GM21390 (cell line): ENCODE data around the gene PTTG1IP.

ENCODE experiments used
- ATAC-seq: cut with Tn5 transposase; IDR thresholded peaks from one replicate; pipeline ENCODE4 v1.9.1; 2021; ENCODE audit not compliant: unreplicated experiment

Gene PTTG1IP

DNA sequence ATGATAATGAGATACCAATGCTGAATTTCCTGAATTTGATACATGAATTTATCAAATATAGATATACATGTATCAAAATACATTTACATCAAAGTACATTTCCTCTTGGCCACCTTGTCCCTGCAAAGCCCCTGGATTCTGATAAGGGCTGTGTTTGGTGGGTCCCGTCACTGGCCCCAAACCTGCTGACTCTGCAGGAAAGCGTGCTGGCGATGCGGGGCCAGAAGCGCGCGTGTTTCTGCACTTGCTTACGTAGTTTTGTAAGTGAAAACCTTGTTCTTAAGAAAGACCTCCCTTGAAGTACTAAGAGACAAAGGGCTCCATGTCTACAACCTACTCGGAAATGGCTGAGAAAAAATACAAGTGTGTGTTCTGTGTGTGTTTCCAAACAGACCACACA, 36.2 kb upstream of the PTTG1IP start:
- no peak for ATAC-seq

DNA sequence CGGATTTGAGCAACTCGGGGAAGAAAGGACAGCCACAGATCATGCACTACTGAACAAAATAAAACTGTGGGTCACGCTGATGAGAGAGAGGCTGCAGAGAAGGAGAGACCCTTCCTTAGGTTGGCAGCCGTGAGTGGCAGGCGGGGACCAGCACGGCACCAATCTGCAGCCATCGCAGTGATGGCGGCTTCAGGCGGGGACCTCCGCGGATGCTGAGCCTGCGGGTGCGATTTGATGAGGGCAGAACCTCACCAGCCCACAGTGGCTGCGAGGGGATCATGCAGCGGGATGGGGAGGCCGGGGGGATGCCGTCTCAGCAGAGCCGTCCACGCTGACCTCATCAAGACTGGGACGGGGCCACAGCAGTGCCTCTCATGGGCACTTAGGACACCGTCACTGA, 35.4 kb upstream of the PTTG1IP start:
- ATAC-seq, result no peak

DNA sequence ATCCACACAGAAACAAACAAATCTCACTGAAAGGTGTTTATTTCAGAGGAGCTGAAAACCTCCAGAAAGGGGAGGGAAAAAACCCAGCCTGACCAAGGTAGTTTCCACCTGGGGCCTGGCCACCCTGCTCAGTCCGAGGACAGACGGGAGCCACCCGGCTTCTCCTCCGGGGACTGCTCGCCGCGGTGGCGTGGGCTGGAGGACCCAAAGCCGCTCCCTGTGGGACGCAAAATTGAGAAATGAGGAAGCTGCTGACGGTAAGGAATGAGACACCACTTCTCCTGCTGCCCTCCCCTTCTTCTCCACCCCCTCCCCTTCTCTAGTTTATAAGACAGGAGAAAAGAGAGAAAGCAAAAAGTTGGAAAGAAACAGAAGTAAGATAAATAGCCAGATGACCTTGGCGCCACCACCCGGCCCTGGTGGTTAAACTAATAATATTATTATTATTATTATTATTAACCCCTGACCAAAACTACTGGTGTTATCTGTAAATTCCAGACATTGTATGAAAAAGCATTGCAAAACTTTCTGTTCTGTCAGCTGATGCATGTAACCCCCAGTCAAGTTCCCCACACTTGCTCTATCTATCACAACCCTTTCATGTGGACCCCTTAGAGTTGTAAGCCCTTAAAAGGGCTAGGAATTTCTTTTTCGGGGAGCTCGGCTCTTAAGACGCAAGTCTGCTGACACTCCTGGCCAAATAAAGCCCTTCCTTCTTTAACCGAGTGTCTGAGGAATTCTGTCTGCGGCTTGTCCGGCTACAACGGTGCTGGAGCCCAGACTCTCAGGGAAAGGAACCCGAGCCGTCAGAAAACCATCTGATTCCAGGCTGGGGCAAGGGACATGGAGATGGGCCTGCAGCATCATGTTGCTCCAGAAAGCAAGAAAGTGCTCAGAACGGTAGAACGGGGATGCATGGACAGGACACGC, 34.7 kb upstream of the PTTG1IP start:
- no peak for ATAC-seq

DNA sequence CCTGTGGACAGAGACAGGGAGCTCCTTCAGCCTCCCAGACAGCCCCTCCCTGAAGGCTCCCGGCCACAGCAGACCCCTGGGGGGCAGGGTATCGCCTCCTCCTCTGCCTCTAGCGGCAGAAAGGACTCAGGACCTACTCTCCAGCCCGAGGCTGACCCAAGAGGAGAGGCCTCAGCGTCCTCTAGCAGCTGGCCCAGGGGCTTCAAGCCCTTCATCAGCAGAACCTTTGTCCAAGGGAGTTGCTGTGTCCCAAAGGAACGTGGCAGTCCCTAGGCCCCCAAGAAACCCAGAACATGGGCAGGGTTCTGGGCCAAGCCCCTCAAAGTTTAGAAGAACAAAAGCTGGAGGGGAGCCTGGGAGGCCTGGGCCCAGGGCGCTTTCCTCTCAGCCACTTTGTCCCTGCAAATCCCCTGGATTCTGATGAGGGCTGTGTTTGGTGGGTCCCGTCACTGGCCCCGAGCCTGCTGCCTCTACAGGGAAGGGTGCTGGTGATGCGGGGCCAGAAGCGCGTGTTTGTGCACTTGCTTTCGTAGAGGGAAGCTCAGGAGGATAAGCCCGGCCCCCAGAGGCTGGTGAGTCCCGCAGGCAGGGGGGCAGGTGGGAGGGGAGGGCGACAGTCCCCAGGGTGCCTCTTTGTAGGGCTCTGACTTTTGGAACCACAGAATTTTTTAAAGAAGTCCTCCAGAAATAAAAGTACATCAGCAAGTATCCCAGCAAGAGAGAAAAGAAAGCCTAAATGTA, 33.9 kb upstream of the PTTG1IP start:
- no peak for ATAC-seq

DNA sequence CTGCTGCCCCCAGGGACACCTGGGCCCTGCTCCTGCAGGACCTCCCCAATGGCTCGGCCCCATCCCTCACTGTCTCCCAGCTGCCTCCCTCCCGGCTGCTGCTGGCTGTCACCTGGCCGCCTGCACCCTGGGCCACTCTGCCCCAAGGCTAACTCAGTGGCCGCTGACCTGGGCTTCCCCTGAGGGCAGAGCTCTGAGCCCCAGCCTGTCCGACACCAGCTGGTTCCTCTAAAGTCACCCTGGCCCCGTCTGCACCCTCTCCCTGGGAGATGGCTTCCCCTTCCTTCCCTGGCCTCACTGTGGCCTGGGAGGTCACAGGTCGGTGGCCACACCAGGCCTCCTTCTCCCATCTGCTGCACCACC, 32.2 kb upstream of the PTTG1IP start:
- ATAC-seq, result no peak

DNA sequence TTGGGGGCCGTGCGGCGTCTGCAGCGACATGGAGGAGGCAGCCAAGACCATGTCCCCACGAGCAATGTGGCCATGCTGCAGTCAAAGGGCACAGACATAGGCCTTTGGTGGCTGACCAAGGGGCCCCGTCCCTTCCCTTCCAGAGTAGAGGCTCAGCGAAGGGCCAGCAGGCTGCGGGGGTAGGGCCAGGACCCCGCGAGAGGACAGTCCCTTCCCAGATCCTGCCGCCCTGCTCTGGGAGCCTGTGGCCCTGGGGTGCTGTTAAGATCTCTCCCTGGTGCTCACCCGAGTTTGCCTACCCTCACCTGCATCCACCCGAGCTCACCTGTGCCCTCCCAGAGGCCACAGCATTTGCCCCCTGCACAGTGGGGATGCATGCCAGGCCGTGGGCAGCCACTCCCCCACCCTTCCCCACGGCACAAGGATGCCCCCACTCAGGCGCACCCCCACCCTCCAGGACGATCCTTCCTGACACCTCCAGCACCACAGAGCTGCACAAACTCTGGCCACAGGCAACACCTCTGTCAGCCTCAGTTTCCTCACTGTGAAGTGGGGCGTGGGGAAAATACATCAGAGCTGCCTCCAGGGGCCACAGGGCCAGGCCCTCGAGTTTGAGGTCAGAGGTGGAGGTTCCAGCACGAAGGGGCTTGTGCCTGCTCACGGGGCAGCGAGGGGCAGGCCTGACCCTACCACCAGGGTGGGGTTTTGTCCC, 31.7 kb upstream of the PTTG1IP start:
- no peak for ATAC-seq

DNA sequence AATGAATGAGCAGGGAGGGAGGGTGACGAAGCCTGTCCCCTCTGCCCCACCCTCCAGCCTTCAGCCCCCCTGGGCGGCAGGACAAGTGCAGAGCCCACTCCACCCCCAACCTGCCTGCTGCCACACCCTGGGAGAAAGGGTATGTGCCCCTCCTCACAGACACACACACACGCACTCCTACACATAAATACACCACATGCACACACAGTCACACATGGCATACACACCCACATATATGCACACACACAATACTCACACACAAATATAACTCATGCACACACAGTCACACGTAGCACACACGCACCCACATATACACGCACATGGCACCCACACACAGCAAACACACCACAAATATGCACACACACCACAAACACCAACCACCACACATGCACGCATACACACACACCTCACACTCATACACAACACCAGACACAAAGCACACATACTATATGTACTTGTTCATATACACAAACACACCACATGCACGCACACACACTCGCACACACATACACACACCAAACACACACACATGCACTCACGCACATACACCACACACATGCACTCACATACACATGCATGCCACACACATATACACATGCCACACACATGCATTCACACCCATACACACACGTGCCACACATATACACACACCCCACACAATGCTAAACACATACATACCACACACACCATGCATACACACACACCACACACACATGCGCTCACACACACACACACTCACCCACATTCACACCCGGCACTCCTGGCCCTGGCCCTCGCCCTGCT, 30.8 kb upstream of the PTTG1IP start:
- ATAC-seq, result no peak

DNA sequence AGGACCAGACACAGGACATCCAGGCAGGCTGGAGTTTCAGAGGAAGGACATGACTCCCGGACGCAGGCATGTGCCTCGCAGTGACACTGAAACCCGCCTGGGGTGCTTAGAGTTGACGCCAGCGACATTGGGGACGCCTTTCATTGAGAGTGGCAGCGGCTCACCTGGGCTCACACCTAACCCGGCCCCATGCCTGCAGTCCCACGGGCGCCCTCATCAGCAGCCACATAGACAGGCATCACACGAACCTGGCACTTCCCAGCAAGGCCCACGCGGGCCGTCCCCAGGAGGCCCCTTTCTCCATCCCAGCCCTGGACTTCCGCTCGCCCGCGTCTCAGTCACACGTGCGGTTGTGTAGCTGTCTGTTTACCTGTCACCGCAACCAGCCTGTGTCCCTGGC, 30.2 kb upstream of the PTTG1IP start:
- ATAC-seq, result no peak

DNA sequence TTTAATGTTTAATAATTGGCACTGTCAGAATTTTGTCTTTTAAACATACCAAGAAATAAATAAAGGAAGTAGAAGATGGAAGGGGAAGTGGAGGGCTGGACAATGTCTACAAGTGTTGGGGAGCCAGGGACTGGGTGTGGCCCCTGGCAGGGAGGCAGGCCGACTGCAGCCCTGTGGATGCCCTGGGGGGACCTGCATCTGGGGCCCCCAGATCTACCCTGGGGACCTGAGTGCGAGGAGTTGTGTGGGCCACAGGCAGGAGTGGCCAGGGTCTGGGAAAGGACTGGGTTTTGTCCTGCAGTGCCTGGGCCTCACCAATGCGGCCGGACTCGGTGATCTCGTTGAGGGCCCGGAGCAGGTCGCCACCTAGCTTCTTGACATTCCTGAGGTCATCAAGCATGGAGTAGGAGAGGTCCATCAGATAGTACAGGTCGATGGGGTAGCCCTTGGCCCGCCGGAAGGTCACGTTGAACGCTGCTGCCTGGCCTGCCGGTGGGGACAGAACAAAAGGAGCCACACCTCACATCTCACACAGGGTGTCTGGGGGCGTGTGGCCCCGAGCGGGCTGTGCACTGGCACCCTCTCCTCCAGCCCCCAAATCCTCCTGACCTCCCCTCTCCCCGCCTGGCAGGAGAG, 29.7 kb upstream of the PTTG1IP start:
- no peak for ATAC-seq

DNA sequence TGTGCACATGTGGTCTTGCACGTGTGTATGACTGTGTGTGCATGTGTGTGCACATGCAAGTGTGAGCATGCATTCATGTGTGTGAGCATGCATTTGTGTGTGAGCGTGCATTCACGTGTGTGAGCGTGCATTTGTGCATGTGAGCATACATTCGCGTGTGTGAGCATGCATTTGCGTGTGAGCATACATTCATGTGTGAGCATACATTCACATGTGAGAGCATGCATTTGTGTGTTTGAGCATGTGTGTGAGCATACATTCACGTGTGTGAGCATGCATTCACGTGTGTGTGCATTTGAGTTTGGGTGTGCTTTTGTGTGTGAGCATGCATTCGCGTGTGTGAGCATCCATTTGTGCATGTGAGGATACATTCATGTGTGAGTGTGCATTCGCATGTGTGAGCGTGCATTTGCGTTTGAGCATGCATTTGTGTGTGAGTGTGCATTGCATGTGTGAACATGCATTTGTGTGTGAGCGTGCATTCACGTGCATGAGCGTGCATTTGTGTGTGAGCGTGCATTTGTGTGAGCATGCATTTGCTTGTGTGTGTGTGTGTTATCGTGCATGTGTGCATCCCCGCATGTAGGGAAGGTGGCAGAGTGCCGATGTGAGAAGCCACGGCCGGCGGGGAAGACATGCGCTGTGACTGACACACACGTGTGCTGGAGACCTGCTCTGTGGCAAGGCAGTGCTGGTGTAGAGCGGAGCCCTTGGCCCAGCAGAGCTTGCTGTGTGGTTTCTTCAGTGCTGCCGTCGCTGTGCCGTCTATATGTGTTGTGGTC, 29.0 kb upstream of the PTTG1IP start:
- no peak for ATAC-seq

DNA sequence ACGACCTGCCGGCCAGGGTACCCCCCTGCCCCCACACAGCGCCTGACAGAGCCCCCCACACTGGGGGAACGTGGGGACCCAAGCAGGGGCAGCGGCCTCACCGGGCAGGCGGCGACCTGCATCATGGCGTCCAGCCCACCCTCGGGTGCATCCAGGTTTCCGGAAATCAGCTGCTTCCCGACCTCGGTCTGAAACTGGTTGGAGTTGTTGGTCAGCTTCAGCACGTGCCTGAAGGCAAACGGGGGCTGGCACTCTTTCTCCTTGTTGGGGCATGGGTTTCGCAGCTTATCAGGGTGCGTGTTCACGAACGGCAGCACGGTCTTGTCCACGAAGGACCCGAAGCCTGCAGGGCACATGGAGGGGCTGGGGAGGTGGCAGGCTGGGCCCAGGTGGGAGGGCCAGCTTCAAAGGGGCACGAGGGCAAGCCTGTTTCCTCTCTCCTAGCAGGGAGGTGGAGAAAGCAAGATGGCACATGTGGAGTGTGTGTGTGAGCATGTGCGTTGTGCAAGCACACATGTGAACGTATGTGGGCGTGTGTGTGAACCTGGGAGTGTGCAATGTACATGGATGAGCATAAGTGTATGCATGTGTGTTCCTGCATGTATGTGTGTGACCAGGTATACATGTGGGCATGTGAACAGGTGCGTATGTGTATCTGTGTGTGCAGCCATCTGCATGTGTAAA, 28.0 kb upstream of the PTTG1IP start:
- ATAC-seq, result no peak

DNA sequence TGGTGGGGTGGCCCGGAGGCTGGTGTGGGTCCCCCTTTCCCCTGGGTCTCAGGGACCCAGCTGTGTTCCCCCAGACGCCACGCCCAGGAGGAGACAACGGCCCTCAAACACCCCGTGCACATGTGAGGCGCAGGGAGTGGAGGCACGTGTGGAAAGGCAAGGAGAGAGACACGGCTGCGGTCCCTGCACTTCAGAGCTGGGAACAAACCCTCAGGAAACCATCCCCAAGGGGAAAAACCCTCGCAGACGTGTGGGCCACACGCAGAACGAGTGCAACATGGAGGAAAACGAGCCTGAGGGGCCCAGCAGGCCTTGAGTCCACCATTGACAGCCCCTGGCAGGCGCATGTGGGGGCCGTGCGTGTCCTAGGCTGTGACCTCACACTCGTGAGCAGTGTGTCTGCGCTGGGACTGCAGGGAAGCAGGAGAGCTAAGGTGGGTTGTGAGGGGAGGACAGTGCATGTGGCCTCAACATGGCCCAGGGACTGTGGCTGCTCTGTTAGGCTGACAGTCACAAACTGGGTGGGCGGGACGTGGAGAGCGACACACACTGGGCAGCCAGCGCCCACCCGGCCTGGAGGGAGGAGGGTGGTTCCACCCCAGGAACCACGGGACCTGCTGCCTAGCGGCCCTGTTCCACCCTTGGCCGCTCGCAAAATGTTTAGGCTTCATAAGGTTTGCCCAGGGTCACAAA, 27.2 kb upstream of the PTTG1IP start:
- ATAC-seq, result no peak

DNA sequence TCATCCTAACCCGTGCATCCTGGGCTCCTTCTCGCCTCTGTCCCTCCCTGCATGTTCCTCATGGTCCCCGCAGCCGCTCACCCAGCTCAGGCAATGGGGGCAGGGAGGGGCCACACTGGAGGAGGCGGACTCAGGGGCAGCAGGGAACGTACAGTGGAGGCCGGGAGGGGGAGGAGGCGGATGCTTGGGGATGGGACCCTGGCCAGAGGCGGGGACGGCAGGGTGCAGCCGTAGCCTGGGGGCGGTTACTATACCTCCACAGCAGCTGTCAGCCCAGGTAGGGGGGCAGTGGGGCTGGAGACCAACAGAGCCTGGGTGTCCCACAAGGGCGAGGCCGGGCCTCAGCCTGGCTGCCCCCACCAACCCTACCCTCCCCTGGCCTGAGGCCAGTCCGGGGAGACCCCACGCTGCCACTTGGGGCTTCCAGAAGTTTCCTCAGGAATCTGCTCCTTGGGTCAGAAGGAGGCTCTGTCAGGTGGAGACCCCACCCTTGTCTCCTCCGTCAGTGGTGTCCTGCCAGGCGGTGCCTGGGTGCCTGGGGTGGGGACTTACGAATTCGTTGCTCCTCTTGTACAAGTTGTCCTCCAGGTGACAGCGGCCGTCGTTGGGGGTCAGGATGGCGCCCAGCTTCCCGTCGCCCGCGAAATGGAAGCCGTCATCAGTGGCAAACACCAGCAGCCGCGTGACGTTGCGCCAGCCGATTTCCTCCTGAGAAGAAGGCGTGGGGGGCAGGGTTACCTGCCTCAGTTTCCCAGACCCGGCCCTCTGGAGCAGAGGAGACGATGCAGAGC, 26.5 kb upstream of the PTTG1IP start:
- no peak for ATAC-seq

DNA sequence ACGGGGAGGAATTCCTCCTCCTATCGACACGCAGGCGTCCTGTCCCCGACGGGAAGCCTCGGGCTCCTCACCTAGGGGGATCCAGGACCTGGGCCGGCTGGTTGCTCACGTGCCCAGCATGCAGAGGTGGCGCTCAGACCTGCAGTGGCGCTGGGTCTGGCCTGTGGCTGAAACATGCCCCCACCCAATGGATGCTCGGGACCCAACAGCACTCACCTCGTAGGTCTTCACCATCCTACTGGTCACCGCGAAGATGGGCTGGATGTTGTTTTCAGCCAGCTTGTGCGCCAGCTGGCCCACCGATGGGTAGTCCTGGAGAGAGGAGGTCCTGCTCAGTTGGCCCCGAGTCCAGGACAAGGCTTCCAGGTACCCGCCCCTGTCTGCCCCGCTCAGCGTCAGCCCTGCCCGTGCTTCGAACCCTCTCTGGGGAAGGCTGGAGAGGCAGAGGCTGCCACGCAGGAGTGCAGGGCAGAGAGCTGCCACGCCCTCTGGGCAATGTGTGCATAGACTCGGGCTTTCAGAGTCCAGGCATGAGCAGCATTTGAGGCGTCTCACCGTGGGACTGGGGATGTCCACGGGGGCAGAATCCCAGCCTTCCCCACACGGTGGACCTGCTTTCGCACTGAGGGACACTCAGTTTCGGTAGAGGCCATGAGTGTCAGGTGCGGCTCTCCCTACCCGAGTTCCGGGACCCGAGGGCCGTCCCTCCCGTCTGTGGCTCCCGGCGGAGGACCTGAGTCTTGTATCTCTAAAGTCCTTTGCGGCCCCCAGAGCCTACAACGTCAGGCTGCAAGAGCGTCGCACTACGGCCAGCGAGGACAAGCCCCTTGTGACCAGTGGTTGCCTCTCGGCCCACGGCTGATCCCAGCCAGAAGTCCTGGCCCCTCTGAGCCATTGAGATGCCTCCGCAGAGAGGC, 25.6 kb upstream of the PTTG1IP start:
- no peak for ATAC-seq

DNA sequence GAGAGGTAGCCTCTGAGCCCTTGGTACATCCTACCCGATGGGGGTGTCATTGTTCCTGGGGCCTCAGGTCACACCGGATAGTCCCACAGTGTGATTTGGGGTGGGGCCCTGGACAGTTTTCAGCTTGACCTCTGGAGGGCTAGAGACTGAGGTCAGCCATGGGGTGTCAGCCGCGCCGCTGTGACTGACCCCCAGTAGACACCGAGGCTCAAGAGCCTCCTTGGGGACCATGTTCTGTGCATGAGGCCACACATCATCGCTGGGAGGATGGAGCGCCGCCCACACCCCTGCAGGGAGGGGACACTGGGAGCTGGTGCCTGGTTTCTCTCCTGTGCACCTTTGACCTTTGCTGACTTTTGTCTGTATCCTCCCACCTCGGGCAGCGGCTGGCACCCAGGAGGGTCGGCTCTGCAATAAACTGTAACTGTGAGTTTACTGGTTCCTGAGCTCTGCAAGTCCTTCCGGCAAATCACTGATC, 24.6 kb upstream of the PTTG1IP start:
- no peak for ATAC-seq

DNA sequence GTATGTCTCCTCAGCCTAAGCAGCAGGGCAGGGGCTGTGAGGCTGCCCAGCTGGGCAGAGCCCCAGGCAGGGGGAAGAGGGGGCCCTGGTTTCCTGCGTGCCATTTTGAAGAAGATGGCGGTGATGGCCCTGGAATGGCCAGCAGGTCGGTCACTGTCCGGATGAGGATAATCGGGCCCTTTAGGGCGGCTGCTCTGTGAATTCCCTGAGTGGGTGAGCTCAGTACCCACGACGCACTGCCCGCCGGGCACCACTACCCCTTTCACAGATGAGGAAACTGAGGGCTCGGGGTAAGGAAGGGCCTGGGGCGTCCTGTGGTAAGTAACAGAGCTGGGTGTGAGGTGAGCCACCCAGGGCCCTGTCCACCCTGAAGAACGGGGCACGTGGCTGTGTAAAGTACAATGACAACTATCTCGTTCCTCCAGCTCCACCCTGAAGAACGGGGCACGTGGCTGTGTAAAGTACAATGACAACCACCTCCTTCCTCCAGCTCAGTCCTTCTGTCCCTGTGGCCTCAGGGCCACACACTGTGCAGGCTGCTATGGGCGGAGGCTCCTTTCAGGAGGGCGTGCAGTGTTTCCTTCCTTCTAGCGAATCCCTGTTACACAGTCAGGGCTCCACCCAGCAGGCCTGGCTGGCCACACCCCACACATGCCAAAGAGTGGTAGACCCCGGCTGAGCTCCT, 24.0 kb upstream of the PTTG1IP start:
- ATAC-seq, result no peak
